NCI-H345 treated with DMSO at 0.1 percent for 48 hours (cell line): ENCODE data around the gene MARCO.

Experiments
- DNase-seq: peaks from one replicate; lab custom pipeline; 2025; ENCODE audit not compliant: unreplicated experiment; lab: John Stamatoyannopoulos, UW

The MARCO gene, protein sequence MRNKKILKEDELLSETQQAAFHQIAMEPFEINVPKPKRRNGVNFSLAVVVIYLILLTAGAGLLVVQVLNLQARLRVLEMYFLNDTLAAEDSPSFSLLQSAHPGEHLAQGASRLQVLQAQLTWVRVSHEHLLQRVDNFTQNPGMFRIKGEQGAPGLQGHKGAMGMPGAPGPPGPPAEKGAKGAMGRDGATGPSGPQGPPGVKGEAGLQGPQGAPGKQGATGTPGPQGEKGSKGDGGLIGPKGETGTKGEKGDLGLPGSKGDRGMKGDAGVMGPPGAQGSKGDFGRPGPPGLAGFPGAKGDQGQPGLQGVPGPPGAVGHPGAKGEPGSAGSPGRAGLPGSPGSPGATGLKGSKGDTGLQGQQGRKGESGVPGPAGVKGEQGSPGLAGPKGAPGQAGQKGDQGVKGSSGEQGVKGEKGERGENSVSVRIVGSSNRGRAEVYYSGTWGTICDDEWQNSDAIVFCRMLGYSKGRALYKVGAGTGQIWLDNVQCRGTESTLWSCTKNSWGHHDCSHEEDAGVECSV

DNA sequence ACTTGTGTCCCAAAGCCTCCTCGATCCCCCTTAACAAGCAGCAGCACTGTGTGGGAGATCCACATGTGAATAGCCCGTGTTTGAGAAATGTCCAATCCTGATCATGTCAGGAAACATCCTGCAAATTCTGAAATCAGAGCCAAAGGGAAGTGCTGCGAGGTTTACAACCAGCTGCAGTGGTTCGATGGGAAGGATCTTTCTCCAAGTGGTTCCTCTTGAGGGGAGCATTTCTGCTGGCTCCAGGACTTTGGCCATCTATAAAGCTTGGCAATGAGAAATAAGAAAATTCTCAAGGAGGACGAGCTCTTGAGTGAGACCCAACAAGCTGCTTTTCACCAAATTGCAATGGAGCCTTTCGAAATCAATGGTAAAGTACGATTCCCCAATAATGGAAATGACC, at the start of gene MARCO:
TSS of gene MARCO (plus strand) at position 164 of the 400 bp plus-strand sequence. CDS start at position 271, 107 bp downstream.
- no peak for DNase-seq

DNA sequence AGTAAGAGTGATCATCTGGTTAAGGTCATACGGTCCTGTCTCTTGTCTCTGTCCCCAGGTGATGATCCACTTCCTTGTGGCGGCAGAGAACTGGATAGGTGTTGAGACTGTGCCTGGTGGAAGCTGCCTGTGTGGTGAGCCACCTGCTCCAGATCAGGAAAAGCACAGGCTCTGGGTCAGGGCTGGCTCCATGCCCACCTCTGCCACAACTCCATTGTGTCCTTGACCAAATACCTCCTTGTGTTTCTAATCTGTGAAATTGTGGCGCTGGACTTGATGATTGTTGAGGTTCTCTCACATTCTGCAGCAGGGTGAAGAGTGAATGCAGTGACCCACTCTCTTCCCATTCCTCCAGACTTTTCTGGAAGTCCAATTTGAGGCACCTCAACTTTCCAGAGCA, 48.9 kb upstream of the MARCO start:
- no peak for DNase-seq

DNA sequence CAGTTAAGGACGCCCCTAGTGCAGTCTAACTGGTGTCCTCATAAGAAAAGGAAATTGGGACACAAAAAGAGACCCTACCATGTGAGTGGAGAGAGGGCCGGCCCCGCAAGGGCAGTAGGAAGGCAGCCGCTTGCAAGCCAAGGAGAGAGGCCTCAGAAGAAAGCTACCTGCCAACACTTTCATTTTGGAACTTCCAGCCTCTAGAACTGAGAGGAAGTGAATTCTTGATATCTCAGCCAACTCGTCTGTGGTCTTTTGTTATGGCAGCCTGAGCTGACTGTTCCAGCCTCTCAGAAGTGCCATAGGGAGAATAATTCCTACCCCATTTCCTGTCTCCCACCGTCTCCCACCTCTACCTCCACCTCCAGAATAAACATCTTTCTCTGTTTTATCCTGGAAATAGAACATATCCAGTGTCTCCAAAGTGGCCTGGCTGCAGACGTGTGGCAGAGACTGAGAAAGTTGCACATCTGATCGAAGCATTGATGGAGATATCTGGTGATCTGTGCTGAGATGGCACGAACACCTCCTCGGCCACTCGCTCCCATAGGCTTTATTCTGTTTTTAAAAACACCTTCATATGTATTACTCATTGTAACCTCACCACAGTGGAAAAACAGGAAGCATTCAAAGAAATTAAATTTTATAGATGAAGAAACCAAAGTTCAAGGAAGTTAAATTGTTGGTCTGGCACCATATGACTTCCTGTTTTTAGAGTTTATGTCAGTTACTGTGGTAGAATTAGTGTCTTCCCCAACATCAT, 39.5 kb upstream of the MARCO start:
- no peak for DNase-seq

DNA sequence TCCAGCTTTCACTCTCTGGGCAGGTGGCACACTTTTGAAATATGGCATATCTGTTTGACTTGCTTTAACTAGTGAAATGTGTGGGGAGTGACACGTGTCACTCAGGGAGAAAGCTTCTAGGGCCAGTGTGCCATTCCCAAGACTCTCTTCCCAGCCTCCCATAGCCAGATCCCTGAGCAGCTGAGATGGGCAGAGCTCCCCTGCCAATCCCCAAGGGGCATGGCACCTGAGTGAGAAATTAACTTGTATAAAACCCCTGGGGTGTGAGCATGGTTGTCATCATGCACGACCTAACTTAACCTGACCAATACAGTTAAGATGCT, 39.0 kb upstream of the MARCO start:
- no peak for DNase-seq

DNA sequence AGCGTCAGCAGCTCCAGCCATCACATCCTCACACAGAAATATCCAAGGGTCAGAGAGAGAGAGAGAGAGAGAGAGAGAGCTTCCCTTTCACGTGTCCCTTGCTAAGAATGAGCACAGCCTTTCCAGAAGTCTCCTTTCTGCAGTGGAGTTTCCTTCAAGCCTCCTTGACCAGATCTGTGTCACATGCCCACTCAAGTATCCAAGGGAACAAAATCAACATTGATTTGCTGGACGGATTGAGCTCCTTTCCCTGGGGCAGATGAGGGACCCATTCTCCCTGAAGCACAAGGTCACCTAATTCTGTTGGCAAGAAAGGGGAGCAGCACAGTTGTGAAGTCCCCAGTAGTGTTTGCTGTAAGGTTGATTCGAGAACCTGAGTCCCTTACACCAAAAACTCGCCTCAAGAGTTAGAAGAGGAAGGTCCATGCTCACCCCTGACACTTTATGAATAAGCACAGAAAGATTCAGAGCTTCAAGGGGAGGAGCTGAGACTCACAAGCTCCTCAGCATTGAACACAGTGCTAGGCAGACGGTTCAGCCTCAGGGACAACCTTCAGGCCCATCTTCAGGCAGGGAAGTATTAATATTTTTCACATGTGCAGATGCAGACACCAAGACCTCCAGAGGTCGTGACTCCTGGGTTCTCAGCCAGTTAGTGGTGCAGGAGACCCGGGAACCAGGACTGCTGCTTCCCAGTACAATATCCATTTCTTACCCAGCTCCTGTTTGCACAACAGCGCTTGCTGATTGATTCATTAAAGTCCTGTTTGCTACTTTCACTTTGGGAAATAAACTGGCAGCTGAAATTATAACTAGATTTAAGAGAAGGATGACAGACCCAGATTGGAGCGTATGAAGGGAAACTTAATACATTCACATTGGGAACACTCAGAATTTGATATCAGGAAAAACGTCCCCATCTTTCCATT, 38.2 kb upstream of the MARCO start:
- DNase-seq, result no peak

DNA sequence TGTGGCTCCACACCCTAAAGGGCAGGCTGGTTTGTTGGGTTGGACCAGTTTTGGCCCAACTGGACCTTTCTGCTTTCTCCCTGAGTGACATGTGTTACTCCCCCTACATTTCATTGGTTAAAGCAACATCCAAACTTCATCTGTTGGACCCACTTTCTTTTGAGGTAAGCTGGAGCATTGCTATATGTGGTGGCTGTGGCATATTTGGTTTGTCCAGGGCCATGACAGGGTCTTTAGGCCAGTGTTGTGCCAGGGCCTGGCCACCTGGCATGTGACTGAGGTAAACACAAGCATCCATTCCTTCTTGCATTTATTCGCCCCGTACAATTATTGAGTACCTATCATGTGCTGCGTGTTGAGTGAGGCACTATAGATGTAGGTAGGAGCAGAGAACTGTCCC, 36.8 kb upstream of the MARCO start:
- DNase-seq, result no peak

DNA sequence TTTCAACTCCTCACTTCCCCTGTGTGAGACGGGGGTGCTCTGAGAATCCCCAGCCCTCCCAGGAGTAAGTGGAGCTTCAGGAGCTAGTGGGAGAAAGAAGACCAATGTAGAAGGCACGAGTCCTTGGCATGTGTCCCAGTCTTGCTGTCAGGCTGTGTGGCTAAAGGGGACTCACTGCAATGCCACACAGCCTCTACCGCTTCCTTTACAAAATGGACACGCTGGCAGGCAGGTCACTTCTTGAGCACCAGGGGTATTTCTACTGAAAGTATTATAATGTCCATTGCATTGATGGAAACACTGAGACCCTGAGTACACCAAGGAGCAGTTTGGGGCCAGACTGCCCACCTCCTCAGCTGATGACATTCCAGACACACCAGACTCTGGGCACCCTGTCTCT, 35.8 kb upstream of the MARCO start:
- no peak for DNase-seq

DNA sequence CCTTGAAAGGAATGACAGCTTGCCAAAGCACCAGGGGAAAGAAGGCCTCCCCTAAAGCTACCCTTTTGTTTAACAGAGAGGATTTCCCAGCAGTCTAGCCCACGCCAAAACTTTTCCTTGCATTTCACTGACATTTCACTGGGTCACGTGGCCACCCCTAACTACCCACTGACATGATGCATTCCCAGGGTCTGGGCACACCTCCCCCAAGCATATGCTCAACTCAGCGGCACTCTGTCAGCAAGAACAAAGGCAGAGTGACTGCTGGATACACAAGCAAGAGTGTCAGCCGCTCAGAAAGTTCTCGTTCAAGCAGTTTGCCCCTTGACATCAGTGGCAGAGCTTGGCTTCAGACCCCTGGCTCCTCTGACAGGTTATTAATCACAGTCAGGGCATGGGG, 34.2 kb upstream of the MARCO start:
- no peak for DNase-seq

DNA sequence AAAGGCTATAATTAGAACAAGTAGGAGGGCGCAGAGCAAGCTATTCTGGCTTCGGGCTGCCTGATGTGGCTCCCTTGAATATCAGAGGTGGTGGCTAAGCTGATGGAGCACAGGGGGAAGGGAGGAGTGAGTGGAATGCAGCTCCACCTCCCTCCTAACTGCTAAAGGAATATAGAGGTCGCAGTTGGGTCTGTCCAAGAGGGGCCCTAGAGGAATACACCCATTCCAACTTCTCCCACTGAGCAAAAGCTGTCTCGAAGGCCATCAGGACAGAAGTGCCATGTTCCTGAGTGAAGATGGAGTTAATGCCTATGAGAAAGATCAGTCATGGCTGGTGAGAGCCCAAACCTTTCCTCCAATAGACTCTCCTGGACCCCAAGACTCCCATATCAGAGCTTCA, 32.8 kb upstream of the MARCO start:
- no peak for DNase-seq

DNA sequence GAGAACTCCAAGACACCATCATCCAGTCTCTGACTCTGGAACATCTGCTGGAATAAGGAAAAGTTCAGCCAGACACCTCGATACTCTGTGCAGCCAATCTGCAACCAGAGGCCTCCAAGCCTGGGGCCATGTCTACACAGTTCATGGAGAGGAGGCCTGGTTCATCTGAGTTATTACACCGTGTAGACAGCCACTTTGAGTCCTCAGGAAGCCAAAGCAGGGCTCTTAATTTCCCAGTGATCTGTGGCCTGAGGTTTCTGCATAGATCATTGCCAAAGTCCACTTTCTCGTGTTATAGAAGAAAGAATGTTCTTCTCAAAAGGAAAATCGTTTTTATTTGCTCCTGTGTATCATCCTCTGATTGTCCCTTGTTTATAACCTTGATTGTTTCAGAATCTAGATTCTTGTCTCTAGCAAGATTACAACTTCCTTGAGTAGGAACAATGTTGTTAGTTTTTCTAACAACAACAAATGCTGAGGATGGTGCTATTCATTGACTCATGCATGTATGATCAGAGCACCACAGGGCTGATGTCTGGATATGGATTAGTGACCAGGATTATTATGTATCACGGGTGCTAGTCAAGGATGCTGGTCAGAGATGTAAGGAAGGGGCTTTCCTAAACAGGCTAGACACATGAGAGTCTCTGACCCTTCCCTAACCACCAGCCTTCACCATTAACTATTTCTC, 30.7 kb upstream of the MARCO start:
- DNase-seq, result no peak

DNA sequence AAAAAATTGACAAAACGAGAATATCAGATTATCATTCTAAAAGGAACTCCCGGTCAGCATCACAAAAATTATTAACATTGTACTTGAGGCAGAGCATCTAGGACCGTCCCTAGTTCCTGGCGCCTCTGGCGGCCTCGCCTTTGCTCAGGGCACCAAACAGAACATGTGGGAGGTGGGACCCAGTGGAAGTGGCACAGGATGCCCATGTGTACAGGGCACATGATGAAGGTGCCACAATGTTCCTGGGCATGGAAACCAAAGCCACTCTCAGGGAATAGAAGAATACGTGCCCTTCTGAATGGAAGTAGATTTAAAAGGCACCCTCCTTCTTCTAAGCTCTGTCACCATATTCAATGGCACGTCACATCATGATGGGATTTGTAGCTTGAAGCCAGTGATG, 30.1 kb upstream of the MARCO start:
- no peak for DNase-seq

DNA sequence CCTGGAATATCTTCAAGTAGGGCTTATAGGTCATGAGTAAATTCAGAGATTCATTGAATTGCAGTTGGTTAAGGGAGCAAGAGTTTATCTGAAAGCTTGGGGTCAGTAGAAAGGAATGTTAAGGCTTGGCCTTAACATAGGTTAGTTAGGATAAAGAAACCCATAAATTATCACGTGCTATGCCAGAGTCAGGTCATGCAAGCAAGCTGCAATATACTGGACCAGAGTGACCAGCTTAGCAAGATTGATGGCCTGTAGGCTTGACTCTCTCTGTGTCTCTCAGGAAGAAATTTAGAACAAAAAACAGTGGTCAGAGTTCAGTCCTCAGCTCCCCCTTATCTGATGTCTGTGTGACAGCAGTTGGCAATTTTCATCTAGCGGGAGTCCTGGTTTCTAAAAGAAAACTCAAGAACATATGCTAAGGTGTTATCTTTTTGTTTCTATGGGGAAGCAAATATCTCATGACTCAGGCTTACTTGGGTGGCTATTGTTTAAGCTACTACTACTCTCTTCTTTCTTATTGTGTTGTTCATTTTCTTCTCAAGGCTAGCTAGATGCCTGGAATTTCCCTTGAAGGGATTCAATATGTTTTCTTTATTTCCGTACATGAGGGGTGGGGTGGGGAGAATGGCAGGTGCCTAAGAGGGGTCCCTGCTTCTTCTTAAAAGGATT, 28.7 kb upstream of the MARCO start:
- no peak for DNase-seq

DNA sequence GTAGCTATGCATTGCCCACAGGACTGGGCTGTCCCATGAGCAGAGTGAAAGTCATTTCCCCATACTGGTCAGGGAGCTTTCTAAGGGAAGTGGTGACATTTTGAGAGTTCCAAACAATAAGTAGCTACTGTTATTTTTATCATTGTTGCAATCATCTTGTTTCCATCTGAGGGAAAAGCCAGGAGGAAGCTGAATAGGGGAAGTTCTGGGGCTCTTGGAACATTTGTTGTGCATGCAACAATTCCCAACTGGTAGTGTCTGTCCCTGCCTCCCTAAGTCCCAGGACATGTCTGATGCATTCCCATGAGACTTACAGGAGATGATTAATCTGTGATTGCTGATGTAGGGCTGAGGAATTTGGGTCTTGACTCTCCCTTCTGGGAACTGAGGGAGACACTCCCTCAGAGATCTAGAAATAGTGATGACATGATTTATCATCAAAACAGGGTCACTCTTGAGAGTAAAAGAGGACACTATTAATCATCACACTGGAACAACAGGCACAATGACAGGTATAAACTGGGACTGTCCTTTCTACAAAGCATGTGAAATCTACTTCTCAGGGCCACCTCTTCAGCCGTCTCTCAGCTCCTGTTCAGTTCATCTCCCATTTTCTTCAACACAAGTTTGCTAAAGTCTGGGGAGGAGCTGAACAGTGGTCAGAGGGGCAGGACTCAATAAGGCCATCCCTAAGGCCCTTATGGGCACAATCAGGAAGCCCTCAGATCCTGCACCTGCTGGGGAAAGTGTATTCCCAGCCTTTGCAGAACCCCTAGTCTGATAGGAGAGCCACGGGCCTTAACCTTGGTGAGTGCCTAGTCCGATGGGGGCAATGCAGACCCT, 28.0 kb upstream of the MARCO start:
- no peak for DNase-seq

DNA sequence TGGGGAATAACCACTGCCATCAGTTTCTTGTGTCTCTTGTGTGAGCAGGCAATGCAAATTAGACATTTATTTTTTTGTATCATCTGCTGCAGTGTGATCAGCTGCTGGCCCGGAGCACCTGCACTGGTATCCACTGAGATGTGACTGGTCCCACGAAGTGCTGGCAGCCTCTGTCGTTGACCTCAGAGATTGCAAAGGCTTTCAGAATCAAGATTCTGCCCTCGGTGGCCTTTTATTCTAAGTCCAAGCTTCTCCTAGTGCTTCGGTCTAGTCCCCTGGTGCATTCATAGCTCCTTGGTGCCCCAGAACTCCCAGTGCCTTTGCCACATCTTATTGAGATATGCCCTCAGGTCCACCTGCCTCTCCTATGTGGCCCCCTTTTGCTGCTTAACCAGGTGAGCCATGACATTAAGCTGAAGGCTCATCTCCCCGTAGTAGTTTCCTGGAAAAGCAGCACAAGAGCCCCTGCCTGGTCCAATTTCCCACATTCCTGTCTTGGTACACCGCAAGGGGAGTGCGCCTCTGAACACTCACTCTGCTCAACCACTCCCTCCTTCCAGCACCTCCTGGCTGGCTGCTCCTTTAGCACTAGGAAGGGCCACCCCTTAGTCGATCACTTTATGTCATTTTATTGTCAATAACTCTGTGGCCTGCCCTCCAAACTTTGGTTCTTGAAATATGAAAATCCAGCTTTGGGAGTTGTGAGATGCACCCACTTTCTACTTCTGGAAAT, 27.1 kb upstream of the MARCO start:
- DNase-seq, result no peak

DNA sequence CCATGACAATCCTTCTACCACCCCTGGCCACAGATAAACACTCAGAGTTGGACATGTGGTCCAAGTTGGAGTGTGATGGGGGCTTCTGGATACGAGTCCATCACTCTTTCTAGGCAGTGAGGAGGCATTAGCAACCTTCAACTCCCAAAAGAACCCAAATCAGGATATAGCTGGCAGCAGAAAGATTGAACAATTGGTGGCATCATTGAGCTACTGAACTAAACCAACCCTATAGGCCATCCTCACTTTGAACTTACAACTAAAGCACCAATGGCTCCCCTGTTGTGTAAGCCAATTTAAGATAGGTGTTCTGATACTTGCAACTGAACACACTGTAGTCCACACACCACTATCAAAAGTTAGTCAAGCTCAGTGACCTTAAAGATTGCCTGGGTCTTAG, 24.0 kb upstream of the MARCO start:
- DNase-seq, result no peak

DNA sequence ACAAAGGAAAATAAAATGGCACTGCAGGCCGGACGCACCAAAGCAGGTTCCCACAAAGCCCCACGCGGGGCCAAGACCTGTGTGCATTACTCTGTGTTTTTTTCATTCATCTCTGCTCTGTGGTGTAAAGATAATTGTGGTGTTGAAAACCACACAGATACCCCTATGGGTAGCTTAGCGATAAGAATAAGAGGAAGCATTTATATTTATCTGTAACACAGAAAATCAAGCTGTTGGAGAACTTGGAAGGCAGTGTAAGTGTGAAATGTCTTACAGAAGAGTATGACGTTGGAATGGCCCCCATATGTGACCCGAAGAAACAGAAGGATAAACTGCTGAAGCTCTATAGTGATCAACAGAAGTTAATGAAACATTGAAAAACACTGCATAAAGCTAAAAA, 20.3 kb upstream of the MARCO start:
- no peak for DNase-seq

DNA sequence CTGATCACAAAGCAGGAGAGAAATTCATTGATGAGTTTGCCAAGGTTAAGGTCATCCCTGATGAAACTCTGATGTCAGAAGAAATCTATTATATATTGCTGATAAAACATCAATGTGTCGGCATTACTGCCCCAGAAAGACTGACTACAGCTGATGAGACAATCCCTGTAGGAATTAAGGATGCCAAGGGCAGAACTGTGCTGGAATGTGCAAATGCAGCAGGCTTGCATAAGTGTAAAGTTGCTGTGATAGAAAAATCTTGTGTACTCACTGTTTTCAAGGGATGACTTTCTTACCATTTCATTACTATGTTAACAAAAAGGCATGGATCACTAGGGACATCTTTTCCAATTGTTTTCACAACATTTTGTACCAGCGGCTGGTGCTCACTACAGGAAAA, 19.7 kb upstream of the MARCO start:
- no peak for DNase-seq

DNA sequence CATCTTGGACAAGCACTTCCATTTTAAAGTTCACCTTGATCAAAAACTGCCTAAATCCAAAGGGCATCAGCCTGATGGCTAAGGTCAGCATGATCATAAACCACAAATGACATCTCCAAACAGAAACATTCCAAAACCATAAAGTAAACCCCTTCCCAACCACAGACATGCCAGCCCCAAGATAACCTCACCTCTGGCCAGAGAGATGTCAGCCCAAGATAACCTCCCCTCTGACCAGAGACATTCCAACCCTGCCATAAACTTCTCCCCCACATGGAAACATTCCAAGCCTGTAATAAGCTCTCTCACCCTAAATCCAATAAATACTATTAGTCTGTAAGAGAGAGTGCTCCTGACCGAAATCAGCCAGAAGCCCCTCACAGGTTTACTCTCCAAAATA, 18.6 kb upstream of the MARCO start:
- DNase-seq, result no peak

DNA sequence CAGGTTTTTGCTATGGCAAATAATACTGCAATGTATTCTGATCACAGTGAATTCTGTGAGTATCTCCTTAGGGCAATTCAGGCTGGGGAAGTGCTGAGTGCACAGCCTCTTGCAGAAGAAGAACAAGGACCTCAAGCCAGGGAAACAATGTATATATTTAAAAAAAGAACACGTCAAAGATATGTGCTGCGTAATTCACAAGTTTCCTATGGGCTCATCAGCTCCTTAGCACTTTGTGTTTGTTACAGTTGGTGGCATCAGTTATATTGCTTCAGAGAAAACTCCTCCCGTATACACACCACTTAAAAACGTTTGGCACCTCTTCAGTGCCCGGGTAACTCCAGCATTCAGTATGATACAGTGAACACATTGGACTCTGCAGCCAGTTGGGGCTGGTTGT, 16.5 kb upstream of the MARCO start:
- no peak for DNase-seq
